GM18519 (cell line): Measurements from ENCODE around the gene PPP2R2C.

Experiments
- ATAC-seq: cut with Tn5 transposase; IDR thresholded peaks from one replicate; pipeline ENCODE4 v1.9.1; 2021; ENCODE audit warnings: mild to moderate bottlenecking, moderate library complexity; ENCODE audit not compliant: unreplicated experiment, low FRiP score

Gene PPP2R2C

GRCh38 chr4:6449746-6450369 is 22.6 kb downstream of the PPP2R2C start:
- no peak for ATAC-seq

- no peak for ATAC-seq
Observed at GRCh38 chr4:6449335-6449734, 23.1 kb downstream of the PPP2R2C start.

GRCh38 chr4:6448476-6449170 is 23.8 kb downstream of the PPP2R2C start:
- no peak for ATAC-seq

GRCh38 chr4:6447672-6448171 is 24.7 kb downstream of the PPP2R2C start:
- ATAC-seq: no peak

- ATAC-seq: no peak
Observed at GRCh38 chr4:6446538-6447451, 25.6 kb downstream of the PPP2R2C start.

- no peak for ATAC-seq
Observed at GRCh38 chr4:6446130-6446482, 26.3 kb downstream of the PPP2R2C start.

GRCh38 chr4:6445403-6446129 is 26.8 kb downstream of the PPP2R2C start:
- ATAC-seq: no peak

GRCh38 chr4:6444582-6444981 is 27.8 kb downstream of the PPP2R2C start:
- no peak for ATAC-seq

GRCh38 chr4:6443035-6444023 is 29.1 kb downstream of the PPP2R2C start:
- ATAC-seq: no peak

GRCh38 chr4:6442555-6442954 is 29.9 kb downstream of the PPP2R2C start:
- no peak for ATAC-seq

- ATAC-seq: no peak
Observed at GRCh38 chr4:6441758-6442157, 30.7 kb downstream of the PPP2R2C start.

- no peak for ATAC-seq
Observed at GRCh38 chr4:6441202-6441582, 31.2 kb downstream of the PPP2R2C start.

- ATAC-seq: no peak
Observed at GRCh38 chr4:6440506-6441201, 31.8 kb downstream of the PPP2R2C start.

- no peak for ATAC-seq
Observed at GRCh38 chr4:6439120-6439762, 33.2 kb downstream of the PPP2R2C start.

GRCh38 chr4:6437826-6438238 is 34.6 kb downstream of the PPP2R2C start:
- no peak for ATAC-seq

- ATAC-seq: no peak
Observed at GRCh38 chr4:6435010-6435409, 37.4 kb downstream of the PPP2R2C start.

GRCh38 chr4:6430927-6431326 is 41.5 kb downstream of the PPP2R2C start:
- no peak for ATAC-seq

GRCh38 chr4:6427439-6428090 is 44.8 kb downstream of the PPP2R2C start:
- ATAC-seq: no peak
